Stimulated activated CD8-positive, alpha-beta memory T cell treated with anti-CD3 and anti-CD28 coated beads, Interleukin-4, amount 100 ng/mL, for 48 hours (primary cell): Measurements from ENCODE around the gene TMPRSS13.

Source experiments
- DNase-seq: peaks from one replicate; pipeline ENCODE4 v3.0.0-alpha.2; 2020

The TMPRSS13 gene

DNA sequence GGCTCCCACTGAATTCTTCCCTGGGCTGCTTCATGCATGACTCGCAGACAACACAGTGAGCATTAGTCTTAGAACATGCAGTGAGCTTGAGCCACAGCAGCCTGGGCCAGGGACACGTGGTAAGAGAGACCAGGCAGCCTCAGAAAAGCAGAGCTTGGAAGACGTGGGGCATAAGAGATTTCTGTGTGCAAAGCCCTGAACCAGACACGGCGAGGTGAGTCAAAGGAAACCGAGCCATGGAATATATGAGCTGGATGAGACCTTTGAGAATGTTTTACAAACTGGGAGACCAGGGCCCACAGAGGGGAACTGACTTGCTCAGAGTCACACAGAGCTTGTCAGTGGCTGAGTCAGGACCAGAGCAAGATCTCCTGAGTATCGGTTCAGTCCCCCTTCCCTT, 44.2 kb downstream of the TMPRSS13 start:
- DNase-seq, result peak; percentile 41

DNA sequence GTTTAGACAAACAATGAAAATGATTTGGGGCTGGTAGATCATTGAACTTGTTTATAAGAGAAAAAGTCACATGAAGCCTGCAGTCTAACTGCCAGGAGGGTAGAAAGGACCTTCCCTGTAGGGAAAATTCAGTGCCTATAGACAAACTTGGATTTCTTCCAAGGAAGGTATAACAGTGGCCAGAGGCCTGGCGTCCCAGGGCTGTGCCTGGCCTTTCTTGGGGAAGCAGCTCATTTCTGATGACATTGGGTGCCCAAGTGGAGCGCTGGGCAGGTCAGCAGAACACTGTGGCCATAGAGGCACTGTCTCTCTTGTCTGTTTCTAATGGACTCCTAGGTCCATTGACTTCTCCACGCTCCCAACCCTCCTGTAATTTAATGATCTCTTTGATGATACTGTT, 46.1 kb downstream of the TMPRSS13 start:
- no peak for DNase-seq

DNA sequence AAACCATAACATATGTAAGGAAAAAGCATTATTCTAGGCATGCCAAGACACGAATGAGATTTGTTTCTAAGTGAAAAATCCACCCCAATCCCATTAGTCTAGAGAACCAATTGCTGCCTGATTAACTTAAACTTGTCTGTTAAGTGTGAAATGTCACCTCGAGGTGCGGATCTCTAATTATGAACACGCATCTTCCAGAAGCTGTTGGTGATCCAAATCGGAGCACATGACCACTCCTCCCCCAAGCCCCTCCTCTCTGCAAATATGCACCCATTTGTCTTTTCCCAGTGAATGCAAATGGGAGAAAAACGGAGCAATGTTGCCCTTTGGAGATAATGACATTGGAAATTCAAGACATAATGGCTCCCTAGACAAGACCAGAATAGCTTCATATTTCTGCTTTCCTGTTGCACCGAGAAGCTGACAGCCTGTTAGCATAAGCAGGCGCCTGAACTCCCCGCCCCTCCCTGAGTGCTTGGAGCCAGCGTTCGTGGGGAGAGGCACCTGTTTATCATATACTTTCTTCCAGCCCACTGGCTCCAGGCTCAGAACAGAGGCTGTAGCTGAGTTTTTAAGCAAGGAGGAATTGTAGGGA, 46.8 kb downstream of the TMPRSS13 start:
- peak; percentile 22 for DNase-seq

DNA sequence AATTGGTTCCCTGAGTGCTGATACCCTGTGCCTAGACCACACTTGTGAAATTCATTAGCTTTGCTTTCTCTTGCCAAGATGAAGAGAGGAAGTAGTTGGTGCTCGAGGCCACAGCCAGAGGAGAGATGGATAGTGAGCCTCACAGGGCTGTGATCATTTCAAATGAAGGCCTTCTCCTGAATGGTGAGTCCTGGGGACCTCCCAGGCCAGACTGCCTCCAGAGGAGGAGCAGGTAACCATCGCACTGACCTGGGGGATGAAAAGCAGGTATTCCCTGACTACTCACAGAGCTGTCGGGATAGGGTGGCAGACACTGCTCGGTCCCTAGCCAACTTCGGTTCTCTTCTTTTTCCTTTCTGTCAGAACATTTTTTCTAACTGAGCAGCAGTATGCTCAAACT, 48.0 kb downstream of the TMPRSS13 start:
- no peak for DNase-seq

DNA sequence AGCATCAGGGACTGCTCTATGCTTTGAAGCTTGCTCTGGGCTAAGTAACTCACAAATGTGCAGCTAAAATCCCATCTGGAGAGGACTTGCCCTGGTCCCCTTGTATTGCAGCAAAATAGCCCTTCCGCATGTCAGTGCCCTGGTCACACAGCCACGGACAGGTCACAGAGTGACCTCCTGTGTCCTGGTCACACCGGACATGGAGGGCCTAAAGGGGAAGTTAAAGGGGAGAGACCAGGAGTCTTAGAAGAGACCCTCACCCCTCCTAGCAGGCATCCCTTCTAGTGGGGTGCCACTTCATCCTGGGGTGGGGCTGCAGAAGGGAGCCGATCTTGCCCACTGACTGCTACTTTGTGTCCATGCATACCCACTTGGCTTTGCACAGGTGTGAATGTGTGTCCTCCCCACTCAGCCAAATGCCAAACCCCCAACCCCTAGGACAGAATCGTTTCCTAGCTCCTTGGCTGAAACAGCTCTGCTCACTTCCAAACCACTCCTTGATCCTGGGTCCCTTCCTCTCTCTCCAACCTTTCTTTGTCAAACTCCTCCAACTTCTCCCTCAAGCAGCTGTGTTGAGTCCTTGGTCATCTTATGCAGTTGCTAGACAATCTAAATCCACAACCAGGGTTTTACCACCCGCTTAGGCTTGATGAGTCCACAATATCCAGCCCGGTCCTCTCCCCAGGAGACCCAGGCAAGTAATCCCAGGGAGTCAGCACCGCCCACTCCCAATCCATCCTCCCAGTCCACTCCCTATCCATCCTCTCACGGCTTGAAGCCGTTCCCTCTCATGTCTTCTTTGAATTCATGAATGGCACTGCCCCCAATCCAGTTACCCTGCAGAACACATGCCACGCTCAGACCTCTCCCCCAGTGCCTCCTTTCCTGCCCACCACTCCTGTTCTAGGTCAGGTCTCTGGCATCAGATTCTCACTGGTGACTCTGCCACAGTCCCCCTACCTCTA, 49.4 kb downstream of the TMPRSS13 start:
- no peak for DNase-seq

DNA sequence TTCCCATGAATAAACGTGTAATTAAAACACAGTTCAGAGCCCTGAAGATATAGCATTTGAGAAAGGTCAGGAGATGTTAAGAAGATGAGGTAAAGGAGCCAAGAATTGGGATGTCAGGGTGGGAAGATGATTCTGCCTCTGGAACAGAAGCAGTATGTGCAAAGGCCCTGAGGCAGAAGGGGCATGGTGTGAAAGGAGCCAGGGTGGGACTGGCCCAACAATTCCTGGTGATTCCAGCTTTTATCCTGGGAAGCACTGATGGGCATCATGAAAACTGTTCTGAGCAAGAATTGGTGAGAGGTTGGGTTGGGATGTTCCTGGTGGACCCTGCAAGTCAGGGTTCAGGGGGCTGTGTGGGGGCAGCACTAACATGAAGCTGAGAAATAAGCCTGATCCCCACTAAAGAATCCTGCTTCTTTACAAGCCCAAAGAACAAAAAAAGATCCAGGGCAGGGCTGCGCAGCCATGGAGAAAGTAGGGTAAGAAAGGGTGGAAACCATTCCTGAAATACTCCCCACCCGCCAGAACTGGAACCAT, 50.2 kb downstream of the TMPRSS13 start:
- no peak for DNase-seq

DNA sequence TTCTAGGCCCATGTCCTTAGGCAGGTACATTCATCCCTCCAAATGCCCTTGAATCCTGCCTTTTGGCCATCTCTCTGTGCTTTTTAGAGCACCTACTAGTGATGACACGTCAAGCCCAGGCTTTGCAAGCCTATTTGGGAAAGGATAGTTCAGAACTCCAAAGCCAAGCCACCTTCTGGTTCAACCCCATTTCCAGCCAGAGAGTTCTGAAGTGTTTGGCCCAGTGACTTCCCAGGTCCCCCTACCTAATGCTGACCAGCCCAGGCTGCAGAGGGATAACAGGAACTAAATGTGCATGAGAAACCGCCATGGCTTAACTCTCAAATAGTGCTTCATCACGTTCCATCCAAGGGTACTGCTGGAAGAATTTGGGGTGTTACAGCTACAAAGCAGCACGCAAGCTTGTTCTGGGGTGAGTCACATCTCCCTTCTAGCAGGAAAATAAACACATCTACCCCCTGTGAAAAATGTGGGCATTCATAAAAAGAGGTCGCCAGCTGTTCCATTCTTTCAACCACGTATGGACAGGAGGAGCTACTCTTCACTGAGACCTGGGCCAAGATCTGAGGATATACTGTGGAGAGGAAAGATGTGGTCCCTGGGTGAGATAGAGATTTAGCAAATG, 50.8 kb downstream of the TMPRSS13 start:
- DNase-seq, result no peak

DNA sequence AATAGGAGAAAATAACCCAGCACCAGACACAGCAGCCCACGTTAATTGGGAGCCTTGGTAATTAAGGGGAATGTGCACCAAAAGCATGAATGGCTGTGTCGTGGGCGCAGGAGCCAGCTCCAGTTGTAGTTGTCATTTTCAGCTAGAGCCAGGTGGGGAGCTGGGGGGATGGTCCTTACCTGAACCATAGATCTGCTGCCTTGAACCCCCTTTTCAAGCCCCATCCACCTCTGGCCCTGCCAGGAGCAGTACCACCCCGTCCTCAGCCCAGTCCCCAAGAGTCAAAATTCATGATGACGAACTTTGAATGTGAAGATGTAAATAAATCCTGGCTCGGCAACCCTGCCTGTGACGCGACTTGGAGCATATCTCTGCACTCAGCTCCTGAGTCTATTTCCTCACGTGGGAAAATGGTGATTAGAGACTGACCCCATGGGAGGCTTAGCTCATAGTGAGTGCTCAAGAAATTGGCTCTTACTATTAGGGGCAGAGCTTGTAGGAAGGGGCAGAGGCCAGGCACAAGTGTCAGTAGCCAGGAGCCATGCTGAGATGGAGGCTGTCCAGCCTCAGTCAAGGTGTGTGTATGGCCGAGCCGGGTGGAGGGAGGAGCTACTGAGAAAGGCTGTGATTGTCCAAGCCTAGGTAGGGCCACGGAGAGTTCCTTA, 52.0 kb downstream of the TMPRSS13 start:
- no peak for DNase-seq

DNA sequence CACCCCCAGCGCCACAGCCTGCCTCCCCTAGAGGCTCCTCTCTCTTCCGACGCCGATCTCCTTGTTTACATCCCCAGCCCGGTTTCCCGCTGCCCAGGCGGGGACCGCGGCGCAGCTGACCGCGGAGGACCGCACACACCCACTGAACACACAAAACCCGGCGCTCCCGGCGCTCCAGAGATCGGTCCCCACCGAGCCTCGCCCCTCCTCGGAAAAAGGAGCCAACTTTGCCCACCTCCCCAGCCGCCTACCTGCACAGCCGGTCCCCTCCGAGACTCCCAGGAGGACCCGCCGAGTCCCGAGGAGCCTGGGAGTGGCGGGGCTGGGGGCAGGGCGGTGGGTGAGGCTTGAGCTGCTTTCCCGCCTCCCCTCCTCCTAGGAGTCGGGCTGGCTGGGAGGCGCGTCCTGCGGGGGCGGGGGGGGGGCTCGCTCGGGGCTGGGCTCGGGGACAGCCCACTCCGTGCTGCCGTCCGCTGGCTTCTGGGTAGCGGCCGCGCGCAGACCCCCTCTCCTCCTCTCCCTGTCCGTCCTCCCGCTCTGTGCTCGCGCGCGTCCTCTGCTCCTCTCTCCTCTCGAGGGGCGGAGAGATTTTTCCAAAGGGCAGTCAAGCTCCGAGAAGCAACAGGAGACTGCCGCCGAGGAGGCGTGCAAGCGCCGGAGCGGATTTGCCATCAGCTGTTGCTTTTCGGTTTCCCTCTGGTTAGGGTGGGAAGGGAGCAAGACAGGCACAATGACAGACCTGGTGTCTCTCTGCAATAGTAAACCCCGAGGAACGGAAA, 52.7 kb downstream of the TMPRSS13 start, which contains the start of gene FXYD6:
Gene FXYD6 (minus strand): TSS at position 318 of the 779 bp plus-strand sequence. CDS start 33,882 bp downstream, outside the sequence.
- DNase-seq, result peak; percentile 36

DNA sequence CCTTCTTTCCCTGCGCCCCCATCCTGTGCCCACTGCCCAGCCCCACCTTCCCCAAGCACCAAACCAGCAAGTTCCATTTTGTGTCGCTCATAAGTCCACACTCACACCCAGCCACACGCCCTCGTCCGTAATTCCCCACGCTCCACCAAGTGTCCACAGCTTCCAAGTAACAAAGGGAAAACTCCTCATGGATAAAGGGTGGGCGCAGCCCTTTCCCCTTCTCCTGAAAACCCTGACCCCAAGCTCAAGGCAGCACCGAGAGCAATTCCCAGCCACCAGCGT, 53.2 kb downstream of the TMPRSS13 start:
- no peak for DNase-seq

DNA sequence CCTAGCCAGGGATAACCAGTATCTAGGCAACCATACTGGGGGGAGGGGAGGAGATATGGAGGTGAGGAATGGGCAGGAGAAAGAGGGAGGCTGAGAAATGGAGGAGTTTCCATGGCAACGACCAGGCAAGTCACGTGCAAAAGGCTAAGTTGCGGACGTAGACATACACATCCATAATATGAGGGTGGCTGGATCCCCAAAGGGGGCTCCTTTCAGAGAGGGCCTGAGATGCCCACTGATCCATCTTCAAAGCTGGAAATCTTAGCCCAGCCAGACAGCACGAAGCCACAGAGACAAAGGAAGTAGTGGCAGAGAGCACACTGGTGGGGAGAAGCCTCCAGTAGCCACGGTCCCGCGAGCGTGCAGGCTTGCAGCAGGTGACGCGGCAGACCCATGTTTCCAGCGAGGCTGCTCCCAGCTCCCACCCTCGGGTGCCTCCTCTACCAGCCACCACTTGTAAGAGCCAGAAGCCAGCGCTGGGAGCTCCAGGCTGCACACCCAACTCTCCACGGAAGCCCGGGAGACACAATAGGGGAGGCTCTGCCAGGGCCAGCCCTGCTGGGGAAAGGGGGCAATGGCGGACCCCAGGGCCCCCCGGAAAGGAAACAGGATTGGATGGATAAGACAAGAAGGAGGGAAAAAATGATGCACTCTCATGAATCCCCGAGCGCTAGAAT, 53.7 kb downstream of the TMPRSS13 start:
- DNase-seq, result peak; percentile 42

DNA sequence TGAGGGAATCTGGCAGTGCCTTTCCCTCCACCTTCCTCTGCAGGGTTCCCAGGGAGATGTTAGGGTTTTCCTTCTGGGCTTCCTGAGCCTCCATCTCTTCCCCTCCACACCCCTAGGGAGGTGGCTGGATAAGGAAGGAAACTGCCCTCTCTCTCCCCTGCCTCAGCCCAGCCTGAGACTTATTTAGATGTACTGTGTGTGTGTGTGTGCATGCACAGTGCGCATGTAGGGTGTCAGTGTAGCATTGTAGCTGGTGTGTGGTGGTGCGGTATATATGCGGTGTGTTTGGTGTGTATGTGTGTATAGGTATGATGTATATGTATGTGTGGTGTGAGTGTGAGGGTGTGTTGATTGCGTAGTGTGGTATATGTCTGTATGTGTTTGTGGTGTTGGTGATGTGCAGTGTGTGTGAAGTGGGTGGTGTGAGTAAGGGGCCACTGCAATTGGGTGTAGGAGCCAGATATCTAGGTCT, 54.3 kb downstream of the TMPRSS13 start:
- no peak for DNase-seq

DNA sequence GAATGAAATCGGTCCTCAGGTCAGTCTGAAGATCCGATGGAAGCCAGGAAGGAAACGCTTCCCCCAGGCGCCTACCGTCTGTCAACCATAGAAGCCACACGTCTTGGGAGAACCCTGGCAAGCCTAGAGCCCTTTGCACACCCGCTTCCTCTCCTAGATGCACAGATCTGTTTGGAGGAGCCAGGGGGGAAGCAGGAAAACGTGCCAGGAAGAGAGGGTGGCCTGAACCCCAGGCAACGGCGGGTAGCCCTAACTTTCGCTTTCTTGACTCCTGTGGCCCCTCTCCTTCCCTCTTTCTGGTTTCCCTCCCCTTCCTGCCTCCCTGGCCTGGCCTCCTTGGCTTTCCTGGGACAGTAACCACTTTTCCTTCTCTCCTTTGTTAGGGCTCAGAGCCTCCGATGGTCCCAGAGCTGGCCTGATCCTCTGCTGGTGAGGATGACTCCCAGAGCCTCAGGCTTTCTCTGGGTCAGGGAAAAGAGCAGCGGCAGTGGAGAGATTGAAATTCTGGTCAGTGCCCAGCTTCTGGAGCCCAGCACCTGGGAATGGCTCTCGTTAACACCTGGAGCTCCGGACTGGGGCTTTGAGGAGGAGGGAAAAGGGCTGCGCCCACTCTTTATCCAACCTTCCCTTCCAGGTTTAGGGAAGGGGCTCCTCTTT, 54.8 kb downstream of the TMPRSS13 start:
- no peak for DNase-seq

DNA sequence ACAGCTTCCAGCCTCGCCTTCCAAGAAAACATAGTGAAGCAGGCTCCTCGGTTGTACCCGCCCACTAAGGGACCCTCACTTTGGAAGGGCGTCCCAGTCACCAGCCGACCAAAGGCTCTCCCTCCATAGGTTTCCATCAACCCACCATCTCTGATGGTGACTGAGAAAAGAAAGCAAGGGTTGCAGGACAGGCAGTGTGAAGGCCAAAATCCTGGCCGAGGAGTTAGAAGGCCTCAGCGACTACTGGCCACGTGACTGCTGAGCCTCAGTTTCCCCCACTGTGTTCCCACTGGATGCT, 55.4 kb downstream of the TMPRSS13 start:
- no peak for DNase-seq

DNA sequence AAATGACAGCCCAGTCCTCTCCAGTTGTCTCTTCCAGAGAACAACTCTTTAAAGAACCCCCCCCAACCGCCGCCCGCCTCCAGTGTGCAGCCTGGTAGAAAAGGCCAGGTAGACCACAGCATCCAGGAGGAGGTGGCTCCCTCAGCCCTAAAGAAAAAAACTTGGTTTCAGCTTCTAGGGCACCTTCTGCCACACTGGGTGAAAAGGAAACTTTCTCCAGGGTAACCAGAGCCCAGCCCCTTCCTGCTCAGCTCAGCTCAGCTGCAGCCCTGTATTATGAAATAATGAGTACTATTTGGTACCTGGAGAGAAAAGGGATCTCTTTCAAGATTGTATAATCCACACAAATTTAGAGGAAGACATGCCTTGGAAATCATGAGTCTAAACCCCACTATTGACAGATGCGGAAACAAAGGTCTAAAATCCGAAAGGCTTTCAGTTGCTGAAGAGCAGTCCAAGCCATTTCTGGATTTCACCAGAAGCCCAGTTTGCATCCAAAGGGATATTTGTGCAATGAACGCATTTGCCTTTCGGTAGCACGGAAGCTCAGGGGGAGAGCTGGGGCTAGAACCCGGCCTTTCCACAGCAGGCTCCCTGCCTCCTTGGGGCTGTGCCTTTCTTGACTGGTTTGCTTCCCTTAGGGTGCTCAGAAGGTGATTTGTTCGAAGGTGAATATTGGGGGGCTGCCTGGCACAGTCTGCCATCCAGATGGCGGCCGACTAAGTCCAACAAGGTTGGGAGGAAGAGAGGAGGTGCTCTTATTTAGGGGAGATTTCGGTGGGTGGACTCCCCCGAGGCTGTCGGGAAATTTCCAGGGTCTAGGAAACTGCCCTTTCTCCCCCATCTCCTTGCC, 56.0 kb downstream of the TMPRSS13 start:
- DNase-seq, result no peak

DNA sequence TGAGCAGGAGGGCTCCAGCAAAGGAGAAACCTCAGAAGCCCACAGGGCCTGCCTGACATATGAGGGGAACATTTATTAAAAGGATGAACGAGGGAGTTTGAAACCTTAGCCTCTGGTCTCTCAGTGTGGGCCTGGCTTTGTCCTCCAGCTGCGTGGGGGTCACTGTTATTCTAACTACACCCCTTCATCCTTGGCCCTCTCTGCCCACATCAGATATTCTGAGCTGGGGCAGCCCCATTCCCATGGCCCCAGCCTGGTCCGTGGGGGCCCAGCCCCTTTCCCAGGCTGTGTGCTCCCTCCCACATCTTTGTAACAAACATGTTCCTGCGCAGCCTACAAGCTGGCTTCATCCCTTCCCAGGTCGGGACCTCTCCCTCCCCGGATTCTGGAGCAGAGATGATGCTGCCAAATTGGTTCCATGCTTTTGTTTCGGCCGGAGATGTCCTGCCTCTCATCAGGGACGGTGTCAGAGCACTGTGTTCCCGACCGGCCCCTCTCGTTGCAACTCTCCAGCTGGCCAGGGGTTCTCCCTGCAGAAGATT, 56.7 kb downstream of the TMPRSS13 start:
- DNase-seq, result no peak

DNA sequence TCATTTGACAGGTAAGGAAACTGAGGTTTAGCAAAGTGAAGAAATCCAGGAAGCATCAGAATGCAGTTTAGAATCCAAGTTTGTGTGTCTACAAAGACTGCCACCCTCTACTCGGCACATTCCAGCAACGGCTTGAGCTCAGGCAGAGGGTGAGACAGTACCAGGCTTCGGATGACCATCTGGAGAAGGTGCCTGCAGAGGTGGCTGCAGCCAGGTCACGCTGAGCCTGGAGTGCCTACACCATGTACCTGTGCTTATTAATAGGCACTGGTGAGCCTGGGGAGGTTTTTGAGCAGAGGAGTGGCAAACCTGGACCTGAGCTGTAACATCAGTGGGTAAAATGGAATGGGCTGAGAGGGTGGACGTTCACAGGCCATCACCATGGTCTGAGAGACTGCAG, 57.4 kb downstream of the TMPRSS13 start:
- no peak for DNase-seq

DNA sequence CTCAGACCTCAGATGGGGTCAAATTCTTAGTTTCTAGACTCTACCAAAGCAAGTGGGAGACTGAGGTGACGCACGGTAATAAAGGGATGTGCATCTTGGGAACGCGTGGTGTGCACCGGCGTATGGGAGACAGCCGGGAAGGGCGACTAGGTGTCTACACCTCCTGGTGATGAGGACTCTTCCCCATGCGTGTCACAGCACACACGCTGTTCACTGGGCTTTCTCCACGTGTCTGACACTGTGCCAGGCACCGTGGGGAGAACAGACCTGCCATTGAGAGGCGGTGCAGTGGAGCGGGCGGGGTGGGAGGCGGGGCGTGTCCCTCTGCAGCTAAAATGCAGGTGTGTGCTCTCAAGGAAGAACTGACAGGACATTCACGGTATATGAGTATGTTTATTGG, 58.0 kb downstream of the TMPRSS13 start:
- DNase-seq, result no peak

DNA sequence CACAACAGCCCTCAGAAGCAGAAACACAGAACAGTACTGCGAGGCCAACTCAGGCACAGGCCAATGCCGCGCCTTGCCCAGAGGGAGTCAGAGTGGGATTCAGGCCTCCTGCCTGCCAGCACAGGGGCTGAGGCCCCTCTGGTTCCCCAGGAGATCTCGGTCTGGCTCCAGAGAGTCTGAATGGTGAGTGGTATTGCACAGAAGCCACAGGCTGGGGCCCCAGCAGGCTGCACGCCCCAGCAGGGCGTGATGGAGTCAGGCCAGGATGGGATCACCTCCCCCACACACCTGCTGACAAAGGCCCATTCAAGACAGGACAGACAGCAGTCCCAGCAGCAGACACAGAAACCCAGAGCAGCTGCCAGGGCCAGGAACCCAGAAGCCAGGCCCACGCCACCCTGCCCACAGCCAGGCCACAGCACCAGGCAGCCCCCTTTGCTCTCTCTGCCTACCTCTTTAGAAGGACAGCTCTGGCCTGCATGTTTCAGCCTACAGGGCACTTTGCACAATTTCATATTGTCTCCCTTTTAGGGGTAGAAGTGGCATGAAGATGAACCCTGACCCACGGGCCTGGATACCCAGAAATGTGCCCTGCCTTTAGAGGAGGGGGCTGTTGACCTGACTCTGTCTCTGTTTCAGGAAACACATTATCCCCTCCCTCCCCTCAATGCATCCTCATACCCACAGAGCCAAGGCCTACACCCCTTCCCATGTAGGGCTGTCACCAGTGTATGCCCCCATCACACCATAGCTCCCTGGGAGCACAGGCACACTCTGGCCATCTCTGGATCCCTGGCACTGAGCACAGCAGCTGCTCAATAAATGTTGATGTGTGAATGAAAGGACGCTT, 58.9 kb downstream of the TMPRSS13 start:
- no peak for DNase-seq
